Measurements from ENCODE around the gene MED7.

Gene MED7

DNA sequence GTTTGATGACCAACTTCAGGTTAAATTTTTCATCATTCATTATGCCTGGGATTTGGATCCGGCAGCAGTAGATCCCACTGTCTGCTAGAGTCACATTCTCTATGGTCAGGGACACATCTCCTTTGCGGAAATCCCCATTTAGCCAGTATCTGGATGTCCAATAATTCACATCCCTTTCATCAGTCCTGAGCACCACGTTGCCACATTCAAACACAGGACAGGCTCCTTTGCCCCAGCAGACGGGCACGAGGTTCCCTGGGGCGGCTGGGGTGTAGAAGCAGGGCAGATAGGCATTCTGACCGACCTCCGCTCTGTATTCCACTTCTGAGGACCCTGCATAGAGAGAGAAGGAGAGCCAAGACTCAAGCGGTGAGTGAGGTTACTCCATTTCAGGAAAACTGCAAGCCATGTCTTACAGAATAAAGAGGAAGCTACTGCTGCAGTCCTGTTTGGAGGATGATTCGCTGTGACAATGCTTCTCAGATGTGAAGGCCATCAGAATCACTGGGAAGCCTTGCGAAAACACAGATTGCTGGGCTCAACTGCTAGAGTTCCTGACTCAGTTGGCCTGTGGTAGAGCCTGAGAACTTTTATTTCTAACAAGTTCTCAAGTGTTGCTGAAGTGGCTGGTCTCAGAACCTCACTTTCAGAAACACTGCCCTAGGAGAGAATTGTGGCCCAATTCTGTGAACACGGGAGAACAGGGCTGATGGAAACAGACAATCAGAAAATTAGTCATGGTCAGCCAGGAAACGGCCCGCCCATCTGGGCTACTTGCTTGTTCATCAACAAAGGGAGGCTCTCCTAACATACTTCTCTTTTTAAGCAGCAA, 35.8 kb downstream of the MED7 start:
- peak; percentile 34 for DNase-seq (ENCODE audit: low spot score)

DNA sequence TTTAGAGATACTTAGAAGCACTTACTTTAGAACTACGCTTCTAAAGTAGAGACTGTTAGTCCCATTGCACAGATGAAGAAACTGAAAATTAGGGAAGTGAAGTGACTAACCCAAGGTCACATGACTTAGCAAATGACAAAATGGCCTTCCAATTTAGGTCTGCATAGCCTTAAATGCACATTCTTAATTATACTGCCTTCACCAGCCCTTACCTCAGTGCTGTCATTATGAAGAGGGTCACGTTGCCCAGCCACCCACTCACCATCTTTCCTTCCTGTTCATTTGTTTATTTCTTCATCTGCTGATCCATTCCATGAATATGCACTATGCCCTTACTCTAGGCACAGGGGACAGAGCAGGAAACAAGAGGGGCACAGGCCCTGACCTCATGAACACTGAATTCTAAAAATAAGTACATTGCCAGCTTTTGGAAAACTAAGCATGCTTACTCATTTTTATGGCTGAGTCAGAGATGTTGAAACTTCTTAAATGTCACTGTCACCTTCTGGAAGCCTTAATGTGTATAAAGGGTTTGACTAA, 42.5 kb downstream of the MED7 start:
- peak; percentile 53 for DNase-seq (ENCODE audit: low spot score)

DNA sequence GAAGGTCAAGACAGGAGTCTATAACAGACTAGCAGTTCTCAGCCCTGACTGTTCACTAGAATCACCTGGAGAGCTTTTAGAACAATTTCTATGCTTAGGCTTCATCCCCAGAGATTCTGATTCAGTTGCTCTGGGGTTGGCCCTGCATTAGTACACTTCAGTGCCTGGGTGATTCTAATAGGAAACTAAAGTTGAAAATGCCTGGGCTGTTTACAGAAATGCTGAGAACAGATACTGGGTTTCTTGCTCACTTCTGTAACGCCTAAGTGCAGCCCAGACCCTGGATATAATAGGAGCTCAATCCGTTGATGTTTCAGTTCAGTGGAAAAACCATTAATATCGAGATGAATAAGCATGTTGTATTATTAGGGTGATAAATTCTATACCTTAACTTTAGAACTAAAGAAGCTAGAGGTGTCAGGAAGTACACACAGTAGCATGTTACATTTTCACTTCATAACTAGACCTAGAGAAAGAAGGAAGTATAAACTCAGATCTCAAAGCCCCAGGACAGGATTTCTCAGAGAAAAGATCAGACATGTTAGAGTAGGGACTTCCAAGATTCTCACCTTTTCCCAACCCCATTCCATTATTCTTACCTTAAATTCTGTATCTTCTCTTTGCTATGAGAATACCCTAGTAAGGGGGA, 54.2 kb downstream of the MED7 start:
- no peak for DNase-seq (ENCODE audit: low spot score)
